PC-3 (cell line): Measurements from ENCODE around the gene WRNIP1.

ENCODE experiments used
- EZH2phosphoT487 ChIP-seq: fragments of 300-600 bp; sonication (generic); IDR thresholded peaks from 2 replicates; pipeline ENCODE4 v1.6.1; 2018; ENCODE audit warnings: mild to moderate bottlenecking, antibody characterized with exemption, low read length, borderline replicate concordance
- TF ChIP-seq, protein P1 (sequence below): fragments of 300-600 bp; sonication (generic); conservative IDR thresholded peaks from 2 replicates; pipeline ENCODE4 v1.5.1; 2017; ENCODE audit warnings: antibody characterized with exemption, low read depth, mild to moderate bottlenecking, low read length

DNA sequence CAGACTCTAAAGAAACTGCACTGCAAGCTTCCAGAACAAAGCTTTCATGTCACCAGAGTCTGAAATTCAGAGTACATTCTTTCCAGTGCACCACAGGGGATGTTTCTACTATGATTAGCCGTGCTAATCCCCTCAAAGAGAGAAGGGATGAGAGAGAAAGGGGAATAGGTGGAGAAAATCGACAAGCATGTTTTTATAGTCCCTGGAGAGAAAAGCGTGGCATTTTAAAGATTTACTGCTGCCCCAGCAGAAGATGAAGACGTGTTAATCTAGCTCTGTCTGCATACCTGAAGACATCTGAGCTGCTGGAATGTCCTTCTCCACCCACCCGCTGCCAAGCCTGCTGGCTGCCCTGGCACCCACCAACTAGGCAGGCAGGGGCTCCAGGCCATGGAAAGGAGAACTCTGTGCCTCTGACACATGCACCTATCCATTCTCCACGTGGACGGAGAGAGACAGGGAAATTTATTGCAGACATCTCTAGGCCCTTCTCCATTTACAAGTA lies 18.6 kb upstream of the WRNIP1 start:
- TF ChIP-seq, protein P1, sequence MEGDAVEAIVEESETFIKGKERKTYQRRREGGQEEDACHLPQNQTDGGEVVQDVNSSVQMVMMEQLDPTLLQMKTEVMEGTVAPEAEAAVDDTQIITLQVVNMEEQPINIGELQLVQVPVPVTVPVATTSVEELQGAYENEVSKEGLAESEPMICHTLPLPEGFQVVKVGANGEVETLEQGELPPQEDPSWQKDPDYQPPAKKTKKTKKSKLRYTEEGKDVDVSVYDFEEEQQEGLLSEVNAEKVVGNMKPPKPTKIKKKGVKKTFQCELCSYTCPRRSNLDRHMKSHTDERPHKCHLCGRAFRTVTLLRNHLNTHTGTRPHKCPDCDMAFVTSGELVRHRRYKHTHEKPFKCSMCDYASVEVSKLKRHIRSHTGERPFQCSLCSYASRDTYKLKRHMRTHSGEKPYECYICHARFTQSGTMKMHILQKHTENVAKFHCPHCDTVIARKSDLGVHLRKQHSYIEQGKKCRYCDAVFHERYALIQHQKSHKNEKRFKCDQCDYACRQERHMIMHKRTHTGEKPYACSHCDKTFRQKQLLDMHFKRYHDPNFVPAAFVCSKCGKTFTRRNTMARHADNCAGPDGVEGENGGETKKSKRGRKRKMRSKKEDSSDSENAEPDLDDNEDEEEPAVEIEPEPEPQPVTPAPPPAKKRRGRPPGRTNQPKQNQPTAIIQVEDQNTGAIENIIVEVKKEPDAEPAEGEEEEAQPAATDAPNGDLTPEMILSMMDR = no peak
- TF ChIP-seq EZH2phosphoT487 = no peak
